Endothelial cell (in vitro differentiated cells): ENCODE data around the gene TMCO1. TPM values are rescaled to one million over a fixed set of nuclear protein-coding genes. Genes with fewer than 3 reads are reported as not detected.

ENCODE experiments used
- DNase-seq: peaks from one replicate; pipeline ENCODE4 v3.0.0; 2021; ENCODE audit warnings: low spot score
- H3K27ac Mint-ChIP-seq: one replicate; pipeline ENCODE4 v1.8.0; 2021; ENCODE audit warnings: mixed read lengths, inconsistent platforms; ENCODE audit not compliant: unreplicated experiment
- H3K27me3 Mint-ChIP-seq: one replicate; pipeline ENCODE4 v1.8.0; 2021; ENCODE audit warnings: mild to moderate bottlenecking, moderate library complexity, mixed read lengths, inconsistent platforms; ENCODE audit not compliant: unreplicated experiment
- H3K36me3 Mint-ChIP-seq: one replicate; pipeline ENCODE4 v1.8.0; 2021; ENCODE audit warnings: mild to moderate bottlenecking, low read depth, mixed read lengths, inconsistent platforms; ENCODE audit not compliant: unreplicated experiment
- H3K4me1 Mint-ChIP-seq: one replicate; pipeline ENCODE4 v1.8.0; 2021; ENCODE audit warnings: mild to moderate bottlenecking, mixed read lengths, inconsistent platforms; ENCODE audit not compliant: unreplicated experiment
- H3K4me3 Mint-ChIP-seq: one replicate; pipeline ENCODE4 v1.8.0; 2021; ENCODE audit warnings: mild to moderate bottlenecking, mixed read lengths, inconsistent platforms; ENCODE audit not compliant: unreplicated experiment
- H3K9me3 Mint-ChIP-seq: one replicate; pipeline ENCODE4 v1.8.0; 2021; ENCODE audit warnings: mixed read lengths, inconsistent platforms; ENCODE audit not compliant: unreplicated experiment
- total RNA-seq: library from RNA; stranded (reverse); fragmentation: NEBNext Ultra II Directional; extraction: Animal tissue kit (Norgen Biotek cat#: 25700); gene quantifications from one replicate; pipeline ENCODE4 v1.2.1, GENCODE V29; 2021; ENCODE audit not compliant: unreplicated experiment
- TF ChIP-seq, protein P1 (sequence below): fragments of 200-600 bp; sonication (generic); IDR thresholded peaks from one replicate; pipeline ENCODE4 v1.5.0; 2021; ENCODE audit warnings: antibody characterized with exemption; ENCODE audit not compliant: unreplicated experiment

TMCO1 gene
- total RNA-seq, 1 donor from 2014 or later: 98.3 TPM

DNA sequence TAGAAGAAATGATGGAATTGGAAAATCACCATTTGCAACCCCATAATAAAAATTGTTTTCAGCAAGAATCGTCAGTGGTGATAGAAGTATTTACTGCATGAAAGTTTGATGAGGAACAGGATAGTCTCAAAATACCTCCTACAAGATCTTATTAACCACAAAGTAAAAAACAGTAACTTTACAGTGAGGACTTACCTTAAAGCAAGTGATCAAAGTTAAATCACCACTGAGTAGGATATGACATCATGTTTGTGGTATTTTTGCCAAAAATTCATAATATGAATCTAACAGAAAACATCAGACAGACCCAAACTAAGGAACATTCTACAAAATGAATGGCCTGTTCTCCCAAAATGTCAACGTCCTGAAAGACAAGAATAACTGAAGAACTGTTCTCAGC lies 90.2 kb downstream of the TMCO1 start:
- H3K27ac Mint-ChIP-seq: no peak overlapping the region
- H3K4me3 Mint-ChIP-seq: no peak overlapping the region
- no peak for DNase-seq
- TF ChIP-seq, protein P1, sequence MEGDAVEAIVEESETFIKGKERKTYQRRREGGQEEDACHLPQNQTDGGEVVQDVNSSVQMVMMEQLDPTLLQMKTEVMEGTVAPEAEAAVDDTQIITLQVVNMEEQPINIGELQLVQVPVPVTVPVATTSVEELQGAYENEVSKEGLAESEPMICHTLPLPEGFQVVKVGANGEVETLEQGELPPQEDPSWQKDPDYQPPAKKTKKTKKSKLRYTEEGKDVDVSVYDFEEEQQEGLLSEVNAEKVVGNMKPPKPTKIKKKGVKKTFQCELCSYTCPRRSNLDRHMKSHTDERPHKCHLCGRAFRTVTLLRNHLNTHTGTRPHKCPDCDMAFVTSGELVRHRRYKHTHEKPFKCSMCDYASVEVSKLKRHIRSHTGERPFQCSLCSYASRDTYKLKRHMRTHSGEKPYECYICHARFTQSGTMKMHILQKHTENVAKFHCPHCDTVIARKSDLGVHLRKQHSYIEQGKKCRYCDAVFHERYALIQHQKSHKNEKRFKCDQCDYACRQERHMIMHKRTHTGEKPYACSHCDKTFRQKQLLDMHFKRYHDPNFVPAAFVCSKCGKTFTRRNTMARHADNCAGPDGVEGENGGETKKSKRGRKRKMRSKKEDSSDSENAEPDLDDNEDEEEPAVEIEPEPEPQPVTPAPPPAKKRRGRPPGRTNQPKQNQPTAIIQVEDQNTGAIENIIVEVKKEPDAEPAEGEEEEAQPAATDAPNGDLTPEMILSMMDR: no peak
- H3K36me3 Mint-ChIP-seq: peaks cover 52% of the 10 kb centered on the region
- no peaks in the 10 kb centered on the region for H3K27me3 Mint-ChIP-seq
- no peaks in the 10 kb centered on the region for H3K4me1 Mint-ChIP-seq
- H3K9me3 Mint-ChIP-seq: no peaks in the 10 kb centered on the region

Other genes with a start within 250 kb of the TMCO1 start
- gene LRRC52, start 224.9 kb downstream of the TMCO1 start, total RNA-seq: not detected
- gene MGST3, start 137.6 kb downstream of the TMCO1 start, total RNA-seq: 156 TPM
- gene ALDH9A1, start 70.3 kb downstream of the TMCO1 start, total RNA-seq: 123 TPM
- gene UCK2, start 58.7 kb upstream of the TMCO1 start, total RNA-seq: 52.9 TPM